ENCODE results near the gene ATL3. TPM values are rescaled to one million over a fixed set of nuclear protein-coding genes. Genes with fewer than 3 reads are reported as not detected.

Gene ATL3
- total and polyA plus RNA-seq, 2 experiments from 2014 or later = 8.7 to 36.2 TPM

GRCh38 chr11:63611395-63611747 is 59.8 kb downstream of the ATL3 start:
- WGBS (ENCODE audit: low lambda C conversion rate, missing lambda C conversion rate) = 52% methylated on average over 1 of the region's 1 CpG
- Histone ChIP-seq H3K4me2 (peak overlapping the region; percentile 99), H3K4me1 (ENCODE audit: insufficient read depth) (peaks cover 21% of the 10 kb centered on the region), H3K9me2 (replicated peaks; ENCODE audit: insufficient read depth) (no peaks in the 10 kb centered on the region), H3K27me3 (no peaks in the 10 kb centered on the region), H3K4me3 (no peak overlapping the region), H4K20me1 (ENCODE audit: insufficient read depth, poor library complexity, severe bottlenecking) (no peaks in the 10 kb centered on the region), H3K36me3 (replicated peaks; ENCODE audit: insufficient read depth, low read depth) (no peaks in the 10 kb centered on the region), H3K79me2 (peaks cover 33% of the 10 kb centered on the region), H3K9me3 (ENCODE audit: low read depth) (no peaks in the 10 kb centered on the region), H3K27ac (peak overlapping the region; percentile 39), H2AFZ (no peak overlapping the region)
- TF ChIP-seq CTCF (IDR thresholded peaks at IDR 0.05; ENCODE audit: poor library complexity) (no peak), EZH2 (IDR thresholded peaks at IDR 0.05; ENCODE audit: borderline replicate concordance) (no peak), EZH2phosphoT487 (IDR thresholded peaks at IDR 0.05; ENCODE audit: low read depth, severe bottlenecking, unreplicated experiment) (no peak)
- DNase-seq (ENCODE audit: low spot score) = no peak

GRCh38 chr11:63610604-63611394 is 60.4 kb downstream of the ATL3 start:
- H3K4me3 ChIP-seq = no peak overlapping the region
- no peak for DNase-seq (ENCODE audit: low spot score)
- peak overlapping the region; percentile 39 for H3K27ac ChIP-seq
- no peak overlapping the region for H2AFZ ChIP-seq
- H3K27me3 ChIP-seq = no peaks in the 10 kb centered on the region
- no peaks in the 10 kb centered on the region for H4K20me1 ChIP-seq (ENCODE audit: insufficient read depth, poor library complexity, severe bottlenecking)
- TF ChIP-seq EZH2 (IDR thresholded peaks at IDR 0.05; ENCODE audit: borderline replicate concordance) = no peak
- no peak for TF ChIP-seq CTCF (IDR thresholded peaks at IDR 0.05; ENCODE audit: poor library complexity)
- TF ChIP-seq EZH2phosphoT487 (IDR thresholded peaks at IDR 0.05; ENCODE audit: low read depth, severe bottlenecking, unreplicated experiment) = no peak
- WGBS (ENCODE audit: low lambda C conversion rate, missing lambda C conversion rate) = 55% methylated on average over 14 of the region's 14 CpGs
- no peaks in the 10 kb centered on the region for H3K9me2 ChIP-seq (replicated peaks; ENCODE audit: insufficient read depth)
- H3K79me2 ChIP-seq = peaks cover 33% of the 10 kb centered on the region
- no peaks in the 10 kb centered on the region for H3K9me3 ChIP-seq (ENCODE audit: low read depth)
- peak overlapping the region; percentile 99 for H3K4me2 ChIP-seq
- no peaks in the 10 kb centered on the region for H3K36me3 ChIP-seq (replicated peaks; ENCODE audit: insufficient read depth, low read depth)
- H3K4me1 ChIP-seq (ENCODE audit: insufficient read depth) = peaks cover 21% of the 10 kb centered on the region

DNA sequence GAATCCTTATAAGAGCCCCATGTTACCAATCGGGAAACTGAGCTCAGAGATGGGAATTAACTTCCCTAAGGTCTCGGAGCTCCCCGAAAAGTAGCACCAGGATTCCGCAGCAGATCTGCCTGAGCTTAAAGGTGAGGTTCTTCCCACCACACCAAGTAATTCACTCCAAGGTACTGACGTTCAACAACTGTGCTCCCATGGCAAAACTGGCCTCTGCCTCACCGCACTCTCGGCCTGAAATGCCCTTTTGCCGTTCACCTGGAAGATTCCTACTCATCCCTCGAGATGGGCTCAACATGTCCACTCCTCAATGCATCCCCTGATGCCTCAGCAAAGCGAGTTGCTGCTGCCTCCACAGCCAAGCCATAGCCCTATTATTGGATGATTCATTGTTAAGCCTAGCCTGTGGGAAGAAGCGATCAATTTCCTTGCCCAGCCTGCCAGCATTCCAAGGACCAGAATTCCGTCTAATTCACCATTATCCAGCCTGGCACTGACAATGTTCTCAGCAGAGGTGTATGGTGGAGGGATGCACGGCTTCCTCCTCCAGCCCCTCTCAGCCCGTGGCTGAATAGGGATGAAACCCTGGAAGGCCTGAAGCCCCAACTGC is 61.1 kb downstream of the ATL3 start:
- Histone ChIP-seq H3K9me2 (replicated peaks; ENCODE audit: insufficient read depth) (no peaks in the 10 kb centered on the region), H3K27ac (no peak overlapping the region), H3K79me2 (peaks cover 36% of the 10 kb centered on the region), H2AFZ (no peak overlapping the region), H3K4me2 (no peak overlapping the region), H3K36me3 (replicated peaks; ENCODE audit: insufficient read depth, low read depth) (no peaks in the 10 kb centered on the region), H4K20me1 (ENCODE audit: insufficient read depth, poor library complexity, severe bottlenecking) (no peaks in the 10 kb centered on the region), H3K27me3 (no peaks in the 10 kb centered on the region), H3K9me3 (ENCODE audit: low read depth) (no peaks in the 10 kb centered on the region), H3K4me1 (ENCODE audit: insufficient read depth) (peaks cover 21% of the 10 kb centered on the region), H3K4me3 (no peak overlapping the region)
- TF ChIP-seq EZH2phosphoT487 (IDR thresholded peaks at IDR 0.05; ENCODE audit: low read depth, severe bottlenecking, unreplicated experiment) = no peak
- TF ChIP-seq EZH2 (IDR thresholded peaks at IDR 0.05; ENCODE audit: borderline replicate concordance) = no peak
- no peak for TF ChIP-seq CTCF (IDR thresholded peaks at IDR 0.05; ENCODE audit: poor library complexity)
- no peak for DNase-seq (ENCODE audit: low spot score)
- WGBS (ENCODE audit: low lambda C conversion rate, missing lambda C conversion rate) = 92% methylated on average over 14 of the region's 14 CpGs

All from hepatocyte (in vitro differentiated cells).